SKM-1 (cell line): ENCODE data around the gene SMKR1.
"Not testable (repeated sequence)": the region's sequence is repeated elsewhere in the genome, so short reads cannot be mapped to it uniquely, and the experiment has no call there.

ENCODE experiments used
- DNase-seq: peaks from one replicate; lab custom pipeline; 2025; ENCODE audit not compliant: unreplicated experiment; lab: John Stamatoyannopoulos, UW

SMKR1 gene

GRCh38 chr7:129501760-129502707 lies at the start of gene SMKR1:
SMKR1 (plus strand) TSS chr7:129502531; CDS start chr7:129502825, 294 bp downstream.
- DNase-seq, result peak; percentile 22

DNA sequence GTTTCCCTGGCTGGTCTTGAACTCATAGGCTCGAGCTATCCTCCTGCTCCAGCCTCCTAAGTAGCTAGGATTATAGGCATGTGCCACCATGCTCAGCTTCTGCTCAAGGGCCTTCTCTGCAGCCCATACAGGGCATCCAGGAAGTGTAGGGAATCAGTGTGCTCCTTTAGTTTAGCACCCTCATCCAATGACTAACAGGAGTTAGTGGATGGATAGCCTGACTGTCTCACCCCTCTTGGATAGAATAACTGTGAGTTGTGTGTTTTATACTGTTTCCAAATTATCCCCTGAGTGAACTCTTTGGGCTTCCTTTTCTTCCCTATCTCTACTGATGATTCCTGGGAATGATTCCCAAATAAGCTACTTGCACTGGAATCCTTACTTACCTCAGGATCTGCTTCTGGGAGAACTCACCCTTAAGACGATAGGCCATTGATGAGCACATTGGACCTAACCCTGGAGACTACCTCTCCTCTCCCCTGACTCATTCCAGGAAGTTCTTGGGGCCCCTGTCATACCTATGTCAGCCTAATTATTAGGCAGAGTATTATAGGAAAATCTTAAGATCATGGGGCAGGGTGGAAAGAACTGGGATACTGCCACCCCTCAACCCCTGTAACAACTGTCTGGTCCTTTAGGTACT lies 49.6 kb upstream of the SMKR1 start:
- DNase-seq, result no peak

GRCh38 chr7:129453510-129454248 lies 48.7 kb upstream of the SMKR1 start:
- DNase-seq, result no peak

- DNase-seq, result no peak
These were observed 48.1 kb upstream of the SMKR1 start for GRCh38 chr7:129454249-129454551.

GRCh38 chr7:129456421-129456820 lies 45.9 kb upstream of the SMKR1 start:
- no peak for DNase-seq

- DNase-seq, result no peak
These were observed 45.2 kb upstream of the SMKR1 start for GRCh38 chr7:129457101-129457500.

DNA sequence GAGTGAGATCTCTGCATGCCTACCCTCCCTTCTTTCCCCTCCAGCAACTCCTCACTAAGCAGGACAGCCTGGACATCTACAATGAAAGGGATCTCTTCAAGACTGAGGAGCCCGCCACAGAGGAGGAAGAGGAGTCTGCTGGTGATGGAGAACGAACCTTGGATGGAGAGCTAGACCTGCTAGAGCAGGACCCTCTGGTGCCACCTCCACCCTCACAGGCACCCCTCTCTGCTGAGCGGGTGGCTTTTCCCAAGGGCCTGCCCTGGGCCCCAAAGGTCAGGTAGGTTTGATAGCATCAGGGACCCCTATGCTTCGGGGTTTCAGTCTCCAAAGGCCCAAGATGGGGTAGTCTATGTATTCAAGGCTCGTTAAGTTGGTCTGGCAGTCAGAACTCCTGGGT lies 44.2 kb upstream of the SMKR1 start:
- DNase-seq, result no peak

DNA sequence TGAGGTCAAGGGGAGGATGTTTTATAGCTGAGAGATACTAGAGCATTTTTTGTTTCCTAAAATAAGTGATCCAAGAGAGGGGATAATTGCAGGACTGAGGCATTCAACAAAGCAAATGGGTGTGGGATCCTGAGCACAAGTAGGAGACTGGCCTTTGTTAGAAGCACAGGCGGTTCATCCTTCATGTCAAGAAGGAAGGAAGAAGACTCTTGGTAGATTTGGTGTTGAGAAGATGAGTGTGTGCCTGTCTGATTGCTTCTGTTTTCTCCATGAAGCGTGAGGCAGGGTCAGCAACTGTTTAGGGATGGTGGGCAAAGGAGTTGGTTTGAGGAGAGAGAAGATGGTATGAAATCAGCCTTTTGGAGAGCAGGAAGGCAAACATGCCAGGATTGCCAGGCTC lies 40.5 kb upstream of the SMKR1 start:
- no peak for DNase-seq

- DNase-seq, result peak; percentile 68
These were observed 39.9 kb upstream of the SMKR1 start for GRCh38 chr7:129462420-129462819.

GRCh38 chr7:129464194-129464593 lies 38.1 kb upstream of the SMKR1 start:
- DNase-seq, result no peak

- DNase-seq, result no peak
These were observed 37.3 kb upstream of the SMKR1 start for GRCh38 chr7:129465080-129465479.

- DNase-seq, result no peak
These were observed 35.5 kb upstream of the SMKR1 start for GRCh38 chr7:129466796-129467195.

GRCh38 chr7:129468087-129468486 lies 34.2 kb upstream of the SMKR1 start:
- DNase-seq, result no peak

- DNase-seq, result no peak
These were observed 33.8 kb upstream of the SMKR1 start for GRCh38 chr7:129468547-129468946.

GRCh38 chr7:129469930-129470329 lies 32.4 kb upstream of the SMKR1 start:
- DNase-seq, result no peak

- no peak for DNase-seq
These were observed 31.9 kb upstream of the SMKR1 start for GRCh38 chr7:129470411-129470810.

DNA sequence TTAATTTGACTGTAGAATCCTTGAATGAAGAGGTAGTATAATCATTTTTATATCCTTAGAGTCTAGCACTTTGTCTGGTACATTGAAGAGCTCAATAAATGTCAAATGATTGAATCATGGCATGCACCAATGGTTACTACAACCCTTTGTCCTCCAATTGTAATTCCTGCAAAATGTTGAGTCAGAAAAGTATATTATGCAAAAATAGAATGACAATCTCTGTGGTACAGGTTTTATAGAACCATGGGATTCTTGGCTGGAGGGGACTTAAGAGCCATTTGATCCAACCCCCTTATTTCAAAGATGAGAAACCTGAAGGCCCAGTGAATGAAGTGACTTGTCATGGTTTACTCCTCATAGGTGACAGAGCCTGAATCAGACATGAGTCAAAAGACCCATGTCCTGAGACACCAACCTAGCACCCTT lies 30.9 kb upstream of the SMKR1 start:
- no peak for DNase-seq

GRCh38 chr7:129475931-129476330 lies 26.4 kb upstream of the SMKR1 start:
- not testable (repeated sequence) for DNase-seq

GRCh38 chr7:129476398-129476797 lies 25.9 kb upstream of the SMKR1 start:
- not testable (repeated sequence) for DNase-seq

DNA sequence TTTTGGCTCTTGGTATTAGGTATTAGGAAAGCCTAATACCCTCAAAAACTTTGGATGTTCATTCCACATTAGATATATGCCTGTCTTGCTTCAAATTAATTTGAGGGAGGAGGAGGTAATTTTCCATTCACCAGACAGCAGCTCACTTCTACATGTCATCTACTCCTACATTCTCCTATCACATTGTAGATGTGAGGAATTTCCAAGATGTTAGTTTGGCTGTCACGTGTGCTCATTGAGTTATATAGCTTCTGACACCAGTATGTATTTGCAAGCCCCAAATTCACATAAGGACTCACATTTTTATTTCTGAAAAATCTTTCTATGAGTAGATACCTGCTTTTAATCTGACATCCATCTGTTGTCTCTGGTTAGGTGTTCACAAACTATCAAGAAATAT lies 22.5 kb upstream of the SMKR1 start:
- no peak for DNase-seq

- DNase-seq, result no peak
These were observed 21.5 kb upstream of the SMKR1 start for GRCh38 chr7:129480674-129481363.
